ENCODE results near the gene PNPLA7. TPM values are rescaled to one million over a fixed set of nuclear protein-coding genes. Genes with fewer than 3 reads are reported as not detected.

PNPLA7 gene
- total RNA-seq, 4 donors from 2014 or later: 24.1 to 44.3 (median 28.2) TPM

DNA sequence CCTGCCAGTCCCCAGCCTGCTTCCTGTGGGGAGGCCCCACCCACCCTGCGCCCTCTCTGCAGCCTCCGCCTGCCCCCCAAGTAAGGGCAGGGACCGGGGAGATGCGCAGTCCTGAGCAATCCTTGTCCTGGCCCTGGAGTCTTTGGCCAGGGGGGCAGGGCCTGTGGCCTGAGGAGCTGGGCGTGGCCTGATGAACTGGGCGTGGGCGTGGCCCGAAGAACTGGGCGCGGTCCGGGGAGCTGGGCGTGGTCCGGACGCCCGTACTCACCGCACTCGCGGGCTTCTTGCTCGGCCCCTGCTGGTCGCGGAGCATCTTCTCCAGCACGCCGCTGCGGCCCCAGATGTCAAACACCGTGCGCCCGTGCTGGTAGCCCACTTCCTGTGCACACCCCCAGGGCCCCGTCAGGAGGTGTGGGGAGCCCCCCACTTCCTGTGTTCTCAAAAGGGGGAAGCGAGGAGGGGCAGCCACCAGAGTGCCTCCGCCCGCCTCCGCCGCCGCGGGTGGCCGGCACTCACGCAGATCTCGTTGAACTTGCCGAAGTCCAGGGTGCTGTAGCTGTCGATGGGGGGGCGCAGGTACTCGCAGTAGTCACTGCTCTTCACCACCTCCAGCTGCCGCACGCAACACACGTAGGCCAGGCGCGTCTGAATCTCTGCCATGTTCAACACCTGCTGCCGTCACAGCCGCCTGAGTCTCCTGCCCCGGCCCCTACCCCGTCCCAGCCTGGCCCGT lies 88.4 kb downstream of the PNPLA7 start:
- intact Hi-C loops (cut with DNase I; ENCODE audit: low total_unique reads): no loop called here
- DNase-seq (ENCODE audit: low spot score in 2 of 2): peak in 1 of 2 donors; percentile 91
- WGBS, 2 donors: 76 to 80% methylated on average over 29 to 42 of the region's 52 CpGs
- H3K4me3 ChIP-seq (ENCODE audit: low read depth, poor library complexity, severe bottlenecking): no peak overlapping the region
- TF ChIP-seq POLR2A (IDR thresholded peaks at IDR 0.05): no peak
- TF ChIP-seq, protein P1, sequence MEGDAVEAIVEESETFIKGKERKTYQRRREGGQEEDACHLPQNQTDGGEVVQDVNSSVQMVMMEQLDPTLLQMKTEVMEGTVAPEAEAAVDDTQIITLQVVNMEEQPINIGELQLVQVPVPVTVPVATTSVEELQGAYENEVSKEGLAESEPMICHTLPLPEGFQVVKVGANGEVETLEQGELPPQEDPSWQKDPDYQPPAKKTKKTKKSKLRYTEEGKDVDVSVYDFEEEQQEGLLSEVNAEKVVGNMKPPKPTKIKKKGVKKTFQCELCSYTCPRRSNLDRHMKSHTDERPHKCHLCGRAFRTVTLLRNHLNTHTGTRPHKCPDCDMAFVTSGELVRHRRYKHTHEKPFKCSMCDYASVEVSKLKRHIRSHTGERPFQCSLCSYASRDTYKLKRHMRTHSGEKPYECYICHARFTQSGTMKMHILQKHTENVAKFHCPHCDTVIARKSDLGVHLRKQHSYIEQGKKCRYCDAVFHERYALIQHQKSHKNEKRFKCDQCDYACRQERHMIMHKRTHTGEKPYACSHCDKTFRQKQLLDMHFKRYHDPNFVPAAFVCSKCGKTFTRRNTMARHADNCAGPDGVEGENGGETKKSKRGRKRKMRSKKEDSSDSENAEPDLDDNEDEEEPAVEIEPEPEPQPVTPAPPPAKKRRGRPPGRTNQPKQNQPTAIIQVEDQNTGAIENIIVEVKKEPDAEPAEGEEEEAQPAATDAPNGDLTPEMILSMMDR (IDR thresholded peaks at IDR 0.05): no peak

DNA sequence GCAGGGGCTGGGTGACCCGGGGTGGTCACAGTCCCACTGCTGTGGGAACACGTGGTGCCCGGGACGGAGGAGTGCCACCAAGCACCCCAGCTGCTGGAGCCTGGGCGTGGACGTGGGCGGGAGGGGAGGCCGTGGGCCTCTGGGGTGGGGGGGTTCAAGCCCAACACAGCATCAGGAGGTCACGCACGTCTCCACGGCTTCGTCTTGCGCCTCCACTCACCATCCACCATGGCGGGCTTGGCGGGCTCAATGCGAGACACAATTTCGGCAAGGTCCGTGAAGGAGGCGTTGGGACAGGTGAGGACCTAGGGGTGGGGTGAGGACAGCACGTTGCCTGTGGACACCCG lies 88.9 kb downstream of the PNPLA7 start:
- peak in 1 of 2 donors; percentile 87 for DNase-seq (ENCODE audit: low spot score in 2 of 2)
- intact Hi-C loops (cut with DNase I; ENCODE audit: low total_unique reads): no loop called here
- WGBS, 2 donors: 85 to 88% methylated on average over 9 to 21 of the region's 21 CpGs
- no peak overlapping the region for H3K4me3 ChIP-seq (ENCODE audit: low read depth, poor library complexity, severe bottlenecking)
- TF ChIP-seq POLR2A (IDR thresholded peaks at IDR 0.05): no peak
- TF ChIP-seq, protein P1 (IDR thresholded peaks at IDR 0.05): no peak

- TF ChIP-seq, protein P1 (IDR thresholded peaks at IDR 0.05): no peak
- no peak for TF ChIP-seq POLR2A (IDR thresholded peaks at IDR 0.05)
- DNase-seq (ENCODE audit: low spot score in 2 of 2): peak in 1 of 2 donors; percentile 86
- 90 to 95% methylated on average over 22 to 31 of the region's 31 CpGs for WGBS, 2 donors
- no peak overlapping the region for H3K4me3 ChIP-seq (ENCODE audit: low read depth, poor library complexity, severe bottlenecking)
- intact Hi-C loops (cut with DNase I; ENCODE audit: low total_unique reads): no loop called here
These were observed 89.6 kb downstream of the PNPLA7 start for GRCh38 chr9:137460363-137461315.

- peak in 1 of 2 donors; percentile 87 for DNase-seq (ENCODE audit: low spot score in 2 of 2)
- intact Hi-C loops (cut with DNase I; ENCODE audit: low total_unique reads): loop anchor here (5.0 kb wide), 1 partner anchor 153 kb away; no protein-coding TSS in a partner anchor
- WGBS, 2 donors: 33 to 34% methylated on average over 8 to 9 of the region's 15 CpGs
- H3K4me3 ChIP-seq (ENCODE audit: low read depth, poor library complexity, severe bottlenecking): no peak overlapping the region
- no peak for TF ChIP-seq POLR2A (IDR thresholded peaks at IDR 0.05)
- TF ChIP-seq, protein P1 (IDR thresholded peaks at IDR 0.05): no peak
These were observed 90.4 kb downstream of the PNPLA7 start for GRCh38 chr9:137459601-137460362.

DNA sequence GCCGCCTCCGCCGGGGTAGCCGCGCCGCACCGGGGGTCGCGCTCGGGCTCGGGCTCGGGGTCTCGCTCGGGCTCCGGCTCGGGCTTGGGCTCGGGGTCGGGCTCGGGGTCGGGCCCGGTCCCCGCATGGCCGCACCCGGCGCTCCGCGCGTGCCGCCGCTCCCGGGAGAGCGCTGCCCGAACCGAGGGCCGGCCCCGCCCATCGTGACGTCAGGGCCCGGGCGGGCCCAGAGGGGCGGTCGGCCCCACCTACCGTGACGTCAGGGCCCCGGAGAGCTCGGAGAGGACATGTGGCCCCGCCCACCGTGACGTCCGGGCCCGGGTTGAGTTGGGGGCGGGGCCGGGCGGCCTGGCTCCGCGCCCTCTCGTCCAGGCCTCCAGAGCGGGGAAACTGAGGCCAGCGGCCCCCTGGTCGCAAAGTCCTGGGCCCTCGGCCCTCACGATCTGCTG lies 91.0 kb downstream of the PNPLA7 start, which contains the start of gene NSMF:
Gene NSMF (minus strand): TSS at position 183 of the 449 bp plus-strand sequence. CDS start 232 bp downstream, outside the sequence.
- intact Hi-C loops (cut with DNase I; ENCODE audit: low total_unique reads): loop anchor here (5.0 kb wide), 1 partner anchor 153 kb away; no protein-coding TSS in a partner anchor
- WGBS, 2 donors: 0 to 1% methylated on average over 4 to 18 of the region's 62 CpGs

More for the DNA sequence above, 91.0 kb downstream of the PNPLA7 start, which contains the start of gene NSMF:
- H3K4me3 ChIP-seq (ENCODE audit: low read depth, poor library complexity, severe bottlenecking): peak within 1 kb of the TSS; percentile 46
- DNase-seq (ENCODE audit: low spot score in 2 of 2): peak; percentile 90 to 98
- peak in 1 of 2 donors; percentile 5 for TF ChIP-seq POLR2A (IDR thresholded peaks at IDR 0.05)
- TF ChIP-seq, protein P1 (IDR thresholded peaks at IDR 0.05): no peak

Data from lower leg skin (tissue), 4 donors.